ENCODE results near the gene SLC43A1.
A peak's percentile ranks its signal among the peaks of the same experiment; 100 is the strongest.

Gene SLC43A1

DNA sequence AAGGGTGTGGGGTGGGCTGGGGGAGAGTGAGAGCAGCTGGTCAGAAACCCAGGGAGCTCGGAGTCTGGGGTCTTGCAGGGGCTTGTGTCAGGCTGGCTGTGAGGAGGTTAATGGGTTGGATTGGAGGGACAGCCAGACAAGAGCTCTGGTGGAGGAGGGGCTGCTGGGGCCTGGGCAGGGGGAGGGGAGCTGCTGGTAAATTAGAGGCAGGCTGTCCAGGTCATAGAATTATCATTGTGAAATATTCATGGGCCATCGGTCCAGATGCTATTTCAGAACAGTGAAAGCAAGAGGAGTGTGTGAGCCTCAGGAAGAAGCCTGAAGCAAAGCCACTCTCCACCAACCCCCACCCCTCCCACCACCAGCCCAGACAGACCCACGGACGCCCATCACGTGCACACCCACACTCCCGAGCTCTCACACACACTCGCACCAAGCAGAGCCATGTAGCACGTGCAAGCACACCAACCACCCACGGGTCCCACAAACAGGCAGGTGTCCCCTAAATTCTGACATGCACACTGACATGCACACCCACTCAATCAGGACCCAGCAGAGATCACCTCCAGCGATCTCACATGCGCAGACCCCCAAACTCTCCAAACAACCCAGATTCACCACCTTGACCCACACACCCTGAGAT, 36.4 kb downstream of the SLC43A1 start:
- DNase-seq = no peak

DNA sequence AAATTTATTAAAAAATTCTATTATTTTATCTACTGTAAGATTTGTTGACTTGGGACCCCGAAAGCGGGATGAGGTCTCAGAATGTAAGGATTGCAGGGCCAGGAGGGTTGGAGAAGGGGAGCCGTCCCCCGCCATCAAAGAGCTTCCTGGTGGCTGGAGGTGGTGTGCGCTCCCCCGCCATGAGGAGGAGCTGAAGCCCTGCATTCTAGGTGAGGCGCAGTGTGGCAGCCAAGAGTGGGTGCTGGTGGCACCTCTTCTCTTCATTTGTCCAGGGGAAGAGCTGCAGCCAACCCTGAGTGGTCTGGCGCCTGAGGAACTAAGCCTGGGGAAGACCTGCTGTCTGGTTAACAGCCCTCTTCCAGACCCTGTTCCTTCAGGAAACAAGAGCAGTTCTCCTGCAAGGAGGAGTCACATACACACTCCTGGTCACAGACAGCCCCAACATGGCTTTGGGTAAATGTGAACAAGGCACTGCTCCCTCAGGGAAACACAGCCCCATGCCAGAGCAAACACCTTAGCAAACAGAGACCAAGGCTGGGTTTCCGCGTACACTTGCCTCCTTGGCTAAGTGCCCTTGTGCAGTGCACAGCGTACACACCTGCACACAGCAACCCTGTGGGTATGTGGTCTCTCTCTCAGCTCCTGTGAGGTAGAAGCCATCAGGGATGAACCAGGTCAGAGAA, 37.9 kb downstream of the SLC43A1 start:
- no peak for DNase-seq

DNA sequence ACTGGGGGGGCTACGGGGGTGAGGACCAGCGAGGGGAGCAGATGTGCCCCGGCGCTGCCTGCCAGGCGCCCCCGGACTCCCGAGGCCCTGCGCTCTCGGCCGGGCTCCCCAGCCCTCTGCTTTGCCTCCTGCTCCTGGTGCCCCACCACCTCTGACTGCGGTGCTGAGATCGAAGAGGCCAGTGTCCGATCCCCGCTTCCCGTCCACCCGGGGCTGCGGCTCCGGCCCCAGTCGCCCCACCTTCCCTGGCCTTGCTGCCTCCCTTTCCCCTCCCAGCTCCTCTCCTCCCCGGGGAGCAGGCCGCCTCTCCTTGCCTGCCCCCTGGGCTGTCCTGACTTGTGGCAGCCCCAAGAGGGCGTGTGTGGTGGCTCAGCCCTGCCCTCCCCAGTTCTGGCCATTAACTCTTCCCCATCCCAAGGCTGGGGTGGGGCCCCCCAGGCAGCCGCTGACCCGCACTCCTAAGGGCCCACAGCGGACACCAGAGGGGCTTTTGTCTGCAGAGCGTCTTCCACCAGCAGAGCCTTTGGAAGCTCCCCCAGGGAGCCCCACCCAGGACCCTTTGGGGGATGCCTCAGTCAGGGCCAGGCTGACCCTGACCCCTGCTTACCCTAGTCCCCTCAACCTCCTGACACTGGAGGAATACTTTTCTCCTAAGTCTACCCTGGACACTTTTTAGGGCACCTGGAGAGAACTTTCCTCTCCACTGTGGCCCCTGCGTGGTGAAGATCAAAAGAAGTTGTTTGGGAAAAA, 38.6 kb downstream of the SLC43A1 start:
- DNase-seq = peak; percentile 32

DNA sequence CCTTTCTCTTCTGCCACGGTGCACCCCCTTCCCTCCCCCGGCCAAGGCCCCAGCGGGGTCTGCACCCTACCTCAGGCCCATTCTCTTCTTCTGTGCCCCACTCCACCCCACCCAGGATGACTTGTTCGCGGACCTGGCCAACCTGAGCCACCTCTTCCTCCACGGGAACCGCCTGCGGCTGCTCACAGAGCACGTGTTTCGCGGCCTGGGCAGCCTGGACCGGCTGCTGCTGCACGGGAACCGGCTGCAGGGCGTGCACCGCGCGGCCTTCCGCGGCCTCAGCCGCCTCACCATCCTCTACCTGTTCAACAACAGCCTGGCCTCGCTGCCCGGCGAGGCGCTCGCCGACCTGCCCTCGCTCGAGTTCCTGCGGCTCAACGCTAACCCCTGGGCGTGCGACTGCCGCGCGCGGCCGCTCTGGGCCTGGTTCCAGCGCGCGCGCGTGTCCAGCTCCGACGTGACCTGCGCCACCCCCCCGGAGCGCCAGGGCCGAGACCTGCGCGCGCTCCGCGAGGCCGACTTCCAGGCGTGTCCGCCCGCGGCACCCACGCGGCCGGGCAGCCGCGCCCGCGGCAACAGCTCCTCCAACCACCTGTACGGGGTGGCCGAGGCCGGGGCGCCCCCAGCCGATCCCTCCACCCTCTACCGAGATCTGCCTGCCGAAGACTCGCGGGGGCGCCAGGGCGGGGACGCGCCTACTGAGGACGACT, 39.3 kb downstream of the SLC43A1 start:
- DNase-seq = no peak

DNA sequence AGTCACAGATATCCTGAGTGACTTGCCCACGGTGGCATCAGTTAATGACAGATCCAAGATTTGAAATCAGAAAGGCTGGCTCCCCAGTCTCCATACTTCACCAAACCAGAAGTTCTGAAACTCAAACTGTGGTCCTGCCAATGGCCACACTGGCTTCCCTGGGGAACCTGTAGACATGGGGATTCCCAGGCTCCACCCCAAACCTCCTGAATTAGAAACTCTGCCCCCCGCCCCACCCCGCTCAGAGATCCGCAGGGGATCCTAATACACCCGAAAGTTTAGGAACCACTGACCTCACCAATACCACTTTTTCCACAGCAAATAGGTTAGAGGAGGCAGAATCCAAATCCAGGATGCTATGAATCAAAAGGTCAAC, 39.8 kb downstream of the SLC43A1 start:
- no peak for DNase-seq

DNA sequence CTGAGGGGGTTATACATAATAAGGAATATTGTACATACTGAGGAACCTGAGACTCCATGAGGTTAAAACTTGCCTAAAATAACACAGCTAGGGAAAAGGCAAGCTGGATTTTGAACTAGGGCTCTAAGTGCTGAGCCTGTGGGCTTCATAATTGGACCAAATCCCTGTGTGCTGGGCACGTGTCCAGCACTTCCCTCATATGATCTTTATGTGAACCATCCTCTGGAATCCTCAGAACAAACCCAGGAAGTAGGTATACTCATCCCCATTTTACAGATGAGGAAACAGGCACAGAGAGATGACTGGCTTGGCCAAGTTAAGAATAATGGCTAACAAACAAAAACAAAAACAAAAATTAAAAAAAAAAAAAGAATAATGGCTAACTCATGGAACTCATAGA, 40.3 kb downstream of the SLC43A1 start:
- no peak for DNase-seq

DNA sequence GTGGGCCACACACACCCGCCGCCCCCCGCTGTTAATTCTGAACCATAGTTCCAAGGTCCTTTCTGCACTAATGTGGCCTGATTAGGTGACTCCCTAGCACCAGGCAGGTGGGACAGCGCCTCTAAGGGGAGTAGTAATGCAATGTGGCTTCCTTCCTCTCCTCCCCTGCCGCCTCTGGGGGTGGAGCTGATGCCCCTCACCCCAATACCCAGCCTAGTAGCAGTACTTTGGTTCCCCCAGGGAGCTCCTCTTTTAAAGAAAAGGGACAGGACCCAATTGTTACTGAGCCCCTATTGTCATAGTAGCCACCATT, 40.7 kb downstream of the SLC43A1 start:
- no peak for DNase-seq

DNA sequence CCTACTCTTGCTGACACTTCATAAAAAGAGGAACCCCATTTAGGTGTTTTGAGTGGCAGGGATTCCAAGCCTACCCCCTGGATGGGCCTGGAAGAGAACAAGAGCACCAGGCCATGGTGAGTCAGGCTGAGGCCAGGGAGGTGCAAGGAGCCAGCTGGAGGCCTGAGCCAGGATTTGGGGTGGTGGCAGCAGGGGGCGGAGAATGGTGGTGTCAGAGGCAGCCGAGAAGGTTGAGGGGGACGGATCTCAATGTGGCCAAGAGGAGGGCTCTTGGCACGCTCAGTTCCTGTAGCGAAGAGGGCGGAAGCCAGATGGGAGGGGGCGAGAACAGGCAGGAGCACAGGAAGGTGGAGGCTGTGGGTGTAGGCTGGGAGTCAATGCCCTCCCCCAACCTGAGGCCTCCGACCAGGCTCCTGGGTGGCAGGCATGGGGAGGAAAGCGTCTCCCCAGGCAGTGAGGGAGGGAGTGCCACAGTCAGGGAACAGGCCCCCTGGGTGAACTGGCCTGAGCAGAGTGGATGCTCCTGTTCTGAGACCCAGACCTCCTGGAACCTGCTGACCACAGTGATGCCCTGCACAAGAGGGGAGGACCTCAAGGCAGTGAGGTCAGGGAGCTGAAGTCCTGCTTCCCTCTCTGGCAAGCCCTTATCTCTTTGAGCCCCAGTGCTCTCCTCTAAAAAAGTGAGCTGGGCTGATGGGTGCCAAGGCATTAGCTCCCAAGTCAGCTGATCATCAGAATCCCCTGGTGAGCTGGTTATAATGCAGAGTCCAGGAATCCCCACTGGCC, 41.3 kb downstream of the SLC43A1 start:
- peak; percentile 55 for DNase-seq

DNA sequence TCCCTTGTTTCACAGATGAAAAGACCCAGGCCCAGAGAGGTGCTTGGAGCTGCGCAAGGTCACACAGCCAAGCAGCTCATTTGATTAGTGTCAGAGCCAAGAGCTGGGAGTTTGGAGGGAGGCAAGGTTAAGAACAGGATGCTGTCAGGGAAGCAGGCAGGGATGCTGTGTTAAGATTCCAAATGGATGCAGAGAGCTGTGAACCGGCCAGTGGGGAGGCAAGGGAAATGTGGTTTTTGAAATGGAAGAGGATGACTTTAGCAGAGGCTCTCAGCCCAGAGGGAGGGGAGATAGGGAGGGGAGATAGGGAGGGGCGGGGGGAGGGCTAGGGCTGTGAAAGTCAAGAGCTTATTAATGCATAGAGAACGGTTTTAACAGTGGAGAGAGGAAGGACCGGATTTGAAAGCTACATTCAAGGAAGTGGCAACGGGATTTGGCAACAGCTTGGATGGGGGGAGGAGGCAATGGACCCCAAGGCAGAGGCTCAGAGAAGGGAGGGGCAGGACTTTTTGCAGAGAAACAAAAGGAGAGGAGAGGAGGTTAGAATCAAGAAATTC, 42.1 kb downstream of the SLC43A1 start:
- no peak for DNase-seq

DNA sequence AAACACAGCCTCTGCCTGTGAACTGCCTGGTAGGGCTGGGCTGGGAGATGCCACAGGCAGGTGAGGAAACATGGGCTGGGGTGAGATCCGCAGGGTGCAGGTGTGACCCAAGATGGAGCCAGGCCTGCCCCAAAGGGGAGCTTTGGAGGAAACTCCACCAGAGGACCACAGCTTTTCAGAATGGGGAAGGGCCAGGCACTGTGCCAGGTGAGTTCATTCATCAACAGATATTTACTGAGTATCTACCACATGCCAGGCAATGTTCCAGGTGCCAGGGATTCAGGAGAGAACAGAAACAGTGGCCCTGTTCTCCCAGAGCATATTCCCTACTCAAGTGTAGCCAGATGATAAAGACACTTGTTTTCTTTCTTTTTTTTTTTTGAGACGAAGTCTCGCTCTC, 44.0 kb downstream of the SLC43A1 start:
- DNase-seq = no peak

DNA sequence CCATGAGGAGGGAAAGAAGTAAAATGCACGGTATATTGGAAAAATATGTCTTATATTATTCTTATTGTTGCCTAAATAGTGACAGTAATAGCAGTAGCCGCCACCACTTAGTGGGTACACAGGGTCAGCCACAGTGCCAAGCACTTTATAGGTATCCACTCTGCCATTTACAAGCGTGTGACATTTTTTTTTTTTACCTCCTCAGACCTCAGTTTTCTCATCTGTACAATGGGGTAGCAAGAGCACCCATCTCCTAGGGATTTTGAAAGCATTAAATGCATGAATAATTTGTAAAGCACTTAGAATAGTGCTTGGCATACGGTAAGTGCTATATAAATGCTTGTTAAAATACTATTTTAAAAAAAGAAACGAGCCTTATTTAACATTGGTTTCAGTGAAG, 46.2 kb downstream of the SLC43A1 start:
- DNase-seq = no peak

DNA sequence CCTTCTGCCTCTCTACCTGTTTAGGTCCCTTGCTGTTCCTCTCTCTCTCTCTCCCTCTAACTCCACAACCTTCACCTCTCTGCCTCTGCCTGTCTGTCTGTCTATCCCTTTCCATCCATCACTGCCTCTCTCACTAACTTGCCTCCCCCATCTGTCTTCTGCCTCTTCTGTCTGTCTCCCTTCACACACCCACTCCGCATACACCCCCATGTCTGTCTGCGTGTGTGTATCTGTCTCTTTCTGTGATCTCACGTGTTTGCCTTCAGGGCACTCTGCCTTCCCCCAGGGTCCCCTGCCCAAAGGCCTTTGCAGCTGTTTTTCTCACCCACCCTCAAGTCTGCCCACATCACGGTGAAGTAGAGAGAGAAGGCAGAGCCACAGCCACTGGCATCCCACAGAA, 47.2 kb downstream of the SLC43A1 start:
- no peak for DNase-seq

DNA sequence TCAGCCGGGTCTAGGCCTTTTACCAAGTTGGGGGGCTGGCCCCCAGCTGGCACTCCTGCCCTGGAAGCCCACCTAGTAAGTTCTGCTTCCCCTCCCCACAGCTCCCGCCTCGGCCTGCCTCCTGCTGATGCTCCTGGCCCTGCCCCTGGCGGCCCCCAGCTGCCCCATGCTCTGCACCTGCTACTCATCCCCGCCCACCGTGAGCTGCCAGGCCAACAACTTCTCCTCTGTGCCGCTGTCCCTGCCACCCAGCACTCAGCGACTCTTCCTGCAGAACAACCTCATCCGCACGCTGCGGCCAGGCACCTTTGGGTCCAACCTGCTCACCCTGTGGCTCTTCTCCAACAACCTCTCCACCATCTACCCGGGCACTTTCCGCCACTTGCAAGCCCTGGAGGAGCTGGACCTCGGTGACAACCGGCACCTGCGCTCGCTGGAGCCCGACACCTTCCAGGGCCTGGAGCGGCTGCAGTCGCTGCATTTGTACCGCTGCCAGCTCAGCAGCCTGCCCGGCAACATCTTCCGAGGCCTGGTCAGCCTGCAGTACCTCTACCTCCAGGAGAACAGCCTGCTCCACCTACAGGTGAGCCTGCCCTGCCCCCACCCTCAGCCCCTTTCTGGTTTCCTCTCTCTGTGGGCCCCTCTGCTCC, 47.9 kb downstream of the SLC43A1 start:
- no peak for DNase-seq

DNA sequence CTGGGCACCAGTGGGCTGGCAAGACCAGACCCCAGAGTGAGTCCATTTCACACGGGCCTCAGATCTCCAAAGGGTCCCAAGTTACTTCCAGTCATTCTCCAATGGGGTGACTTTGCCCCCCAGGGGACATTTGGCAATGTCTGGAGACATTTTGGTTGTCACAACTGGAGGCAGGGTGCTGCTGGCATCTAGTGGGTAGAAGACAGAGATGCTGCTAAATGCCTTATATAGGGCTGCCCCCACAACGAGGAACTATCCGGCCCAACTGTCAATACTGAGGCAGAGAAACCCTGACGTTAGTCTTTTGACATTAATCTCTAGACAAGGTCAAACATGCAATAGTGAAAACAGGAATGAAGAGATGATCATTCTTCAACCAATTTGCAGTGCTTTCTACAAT, 48.8 kb downstream of the SLC43A1 start:
- DNase-seq = no peak

DNA sequence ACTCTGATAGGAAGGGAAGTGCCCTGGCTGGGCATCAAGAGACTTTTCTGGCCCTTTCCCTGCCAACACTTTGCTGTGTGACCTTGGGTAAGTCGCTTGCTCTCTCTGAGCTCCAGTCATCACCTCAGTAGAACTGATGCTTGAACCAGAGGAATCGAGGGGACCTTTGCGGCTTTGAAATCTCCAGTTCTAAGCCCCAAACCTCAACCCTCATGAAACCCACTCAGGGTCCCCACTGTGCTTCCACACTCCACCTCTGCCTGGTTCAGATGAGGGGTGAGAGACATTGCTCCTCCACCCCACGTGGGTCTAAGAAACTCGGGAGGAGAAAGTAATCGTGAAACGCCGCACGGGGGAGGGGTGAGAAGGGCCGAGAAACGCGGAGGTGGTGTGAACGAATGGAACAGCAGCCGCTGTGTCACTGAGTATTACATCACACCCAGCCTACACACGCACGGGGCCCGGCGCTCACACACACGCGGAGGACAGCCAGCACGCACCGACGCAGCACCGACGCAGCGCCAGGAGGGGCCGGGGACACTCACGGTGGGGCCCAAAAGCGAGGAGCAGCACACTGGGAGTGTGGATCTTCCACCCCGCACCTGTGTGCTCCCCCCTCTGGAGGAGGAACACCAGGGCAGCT, 50.8 kb downstream of the SLC43A1 start:
- no peak for DNase-seq

DNA sequence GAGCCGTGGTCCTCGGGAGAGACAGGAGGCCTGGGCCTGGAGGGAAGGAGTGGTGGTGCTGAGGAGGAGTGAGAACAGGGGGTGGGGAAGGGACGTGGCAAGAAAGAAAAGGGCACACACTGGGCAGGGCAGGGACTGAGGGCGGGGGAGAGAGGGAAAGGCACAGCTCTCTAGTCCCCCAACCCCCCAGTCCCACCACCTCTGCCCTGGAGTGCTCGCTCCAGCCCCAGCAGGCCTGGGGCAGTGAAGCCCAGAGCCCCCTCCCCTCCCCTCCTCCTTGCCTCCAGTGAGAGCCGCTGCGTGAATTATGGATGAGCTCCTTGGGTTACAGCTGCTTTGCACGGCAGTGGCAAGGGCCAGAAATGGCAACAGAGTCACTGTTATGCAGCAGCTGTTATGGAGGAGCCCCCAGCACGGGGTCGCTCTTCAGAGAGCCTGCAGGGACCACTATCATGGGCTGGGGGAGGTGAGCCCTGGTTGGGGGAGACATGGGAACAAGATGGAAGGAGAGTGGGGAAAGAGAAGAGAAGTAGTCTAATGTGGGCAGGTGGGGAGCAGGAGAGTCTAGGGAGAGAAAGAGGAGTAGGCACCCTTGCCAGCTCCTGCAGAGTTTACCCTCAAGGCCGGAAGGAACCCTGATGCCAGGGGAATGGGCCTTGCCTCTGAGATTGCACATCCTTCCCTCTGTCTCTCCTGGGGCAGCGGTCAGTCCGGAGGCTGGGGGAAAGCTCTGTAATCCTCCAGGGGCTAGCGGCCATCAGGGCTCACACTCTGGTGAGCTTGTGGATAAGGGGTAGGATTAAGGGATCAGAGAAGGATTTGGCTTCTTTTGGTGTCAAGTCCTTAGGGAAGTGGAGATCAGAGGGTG, 51.6 kb downstream of the SLC43A1 start:
- no peak for DNase-seq

DNA sequence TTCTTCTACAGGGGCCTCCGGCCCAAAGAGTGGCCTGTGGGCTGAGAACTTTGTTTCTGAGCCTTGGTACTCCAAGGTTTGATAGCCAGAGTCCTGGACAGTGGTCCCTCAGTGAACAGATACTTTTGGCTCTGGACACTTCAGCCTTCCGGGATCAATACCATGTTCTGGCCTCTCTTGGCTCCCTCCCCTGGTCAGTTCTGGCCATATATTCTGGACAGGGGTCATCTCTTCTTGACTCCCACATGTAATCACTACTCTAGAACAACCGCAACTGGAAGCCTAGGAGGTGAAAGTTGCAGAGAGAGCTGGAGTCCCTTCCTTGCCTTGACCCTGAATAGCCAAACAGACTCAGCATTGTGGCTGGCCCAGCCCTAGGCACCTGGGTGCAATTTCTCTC, 52.9 kb downstream of the SLC43A1 start:
- no peak for DNase-seq

DNA sequence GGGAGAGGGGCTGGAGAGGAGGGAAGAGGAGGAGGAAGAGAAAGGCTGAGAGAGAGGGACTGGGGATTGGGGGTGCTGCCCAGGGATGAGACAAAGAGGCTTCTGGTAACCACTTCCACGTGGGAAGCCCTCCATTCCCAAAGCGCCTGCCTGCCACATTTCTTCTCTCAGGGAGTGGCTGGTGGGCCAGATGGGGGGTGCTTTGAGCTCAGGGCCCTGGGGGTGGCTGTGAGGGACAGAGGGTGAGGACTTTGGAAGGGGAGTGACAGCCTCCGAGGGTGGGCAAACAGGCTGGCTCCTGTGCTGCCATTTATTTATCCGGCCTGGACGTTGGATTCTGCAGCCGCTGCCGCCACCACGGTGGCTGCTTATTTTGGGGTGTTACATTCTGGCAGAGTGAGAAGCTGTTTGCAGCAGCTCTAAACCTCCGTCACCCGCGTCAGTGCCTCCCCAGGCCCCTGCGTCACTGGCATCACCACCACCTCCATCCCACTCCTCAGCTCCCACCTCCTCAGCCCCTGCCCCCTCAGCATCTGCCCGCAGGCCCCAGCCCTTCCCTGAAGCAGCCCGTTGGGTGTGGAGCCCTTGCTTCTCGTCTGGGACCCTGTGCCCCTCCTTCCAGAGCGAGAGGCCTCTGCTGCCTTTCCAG, 53.5 kb downstream of the SLC43A1 start:
- no peak for DNase-seq

DNA sequence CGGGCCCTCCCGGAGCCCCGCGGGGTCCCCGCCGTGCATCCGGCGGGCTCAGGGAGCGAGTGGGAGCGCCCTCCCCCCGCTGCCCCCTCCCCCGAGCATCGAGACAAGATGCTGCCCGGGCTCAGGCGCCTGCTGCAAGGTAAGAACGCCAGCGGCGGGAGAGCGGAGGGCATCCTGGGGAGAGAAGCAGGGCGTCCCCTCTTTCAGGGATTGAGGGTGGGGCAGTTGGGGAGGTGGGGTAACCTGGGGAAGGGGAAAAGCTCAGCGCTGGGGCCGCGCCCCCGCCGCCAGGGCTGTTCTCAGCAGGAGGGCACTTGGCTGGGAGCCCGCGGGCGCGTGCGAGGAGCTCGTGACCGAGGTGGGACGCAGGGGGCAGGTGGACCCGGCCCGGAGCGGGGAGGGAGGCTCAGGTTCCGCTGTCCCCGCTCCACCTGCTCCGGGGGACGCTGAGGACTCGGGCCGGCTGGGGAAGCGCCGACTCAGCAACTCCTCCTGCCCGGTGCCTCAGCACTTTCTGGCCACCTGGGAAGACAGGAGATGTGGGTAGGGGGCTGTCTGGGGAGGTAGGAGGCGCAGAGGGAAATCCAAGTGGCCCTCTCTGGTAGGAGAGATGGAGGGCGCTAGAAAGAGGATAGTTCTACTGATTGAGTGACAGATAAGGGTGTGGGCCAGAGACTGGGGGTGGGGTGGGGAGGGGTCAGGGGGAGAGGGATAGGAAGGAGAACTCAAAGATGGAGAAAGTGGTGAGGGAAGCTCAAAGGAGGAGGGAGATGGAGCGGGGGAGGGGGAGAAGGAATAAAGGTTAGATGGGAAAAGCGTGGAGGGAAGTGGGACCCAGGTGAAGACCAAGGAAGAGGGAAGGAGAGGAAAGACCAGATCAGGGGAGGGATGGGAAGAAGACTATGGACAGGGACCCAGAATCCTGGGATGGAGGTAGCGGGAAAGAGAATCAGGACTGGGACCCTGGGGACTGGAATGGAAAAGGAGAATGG, 54.4 kb downstream of the SLC43A1 start:
- no peak for DNase-seq

Measured in activated CD4-positive, alpha-beta T cell treated with anti-CD3 and anti-CD28 coated beads, Interleukin-2, amount 50 U/mL, for 16 hours (primary cell).